HG03558 (cell line): Measurements from ENCODE around the gene MCUB.
"Not testable (repeated sequence)": the region's sequence is repeated elsewhere in the genome, so short reads cannot be mapped to it uniquely, and the experiment has no call there.

Experiments used
- ATAC-seq: cut with Tn5 transposase; IDR thresholded peaks from one replicate; pipeline ENCODE4 v1.9.1; 2021; ENCODE audit warnings: moderate number of reproducible peaks; ENCODE audit not compliant: unreplicated experiment; ENCODE audit errors: extremely low read depth

The MCUB gene

DNA sequence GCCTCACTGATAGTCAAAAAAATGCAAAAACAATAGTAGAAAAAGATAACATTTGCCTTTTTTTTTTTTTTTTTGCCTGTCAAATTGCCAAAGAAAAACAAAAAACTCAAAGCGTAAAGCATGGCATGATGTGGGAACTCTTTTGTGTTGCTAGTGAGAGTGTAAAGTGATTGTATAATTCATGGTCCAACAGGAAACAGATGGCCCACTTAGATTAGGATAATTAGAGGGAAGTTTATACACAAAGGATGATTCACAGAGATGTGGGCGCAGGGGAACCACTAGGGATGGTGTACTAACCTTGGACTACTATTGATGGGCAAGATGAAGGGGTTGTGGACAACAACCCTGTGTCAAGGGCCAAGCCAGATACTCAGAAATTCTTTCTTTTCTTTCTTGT is 16.4 kb downstream of the MCUB start:
- ATAC-seq = no peak

DNA sequence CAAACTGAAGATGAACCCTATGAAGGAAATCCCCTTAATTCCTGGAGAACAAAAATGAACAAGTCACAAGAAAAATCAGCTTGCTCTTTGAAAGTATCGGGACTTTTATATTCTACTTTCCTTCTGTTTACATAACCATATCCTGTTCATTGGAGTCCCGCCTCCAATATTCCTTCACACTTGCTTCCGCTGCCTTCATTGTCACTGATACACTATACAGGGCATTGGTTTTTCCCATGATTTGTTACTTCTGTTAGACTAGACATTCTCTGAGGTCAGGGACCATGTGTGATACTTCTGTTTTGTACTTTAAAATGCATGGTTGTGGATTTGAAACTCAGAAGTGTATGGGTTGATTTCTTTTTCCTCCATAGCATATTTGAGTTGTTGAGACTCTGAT is 18.8 kb downstream of the MCUB start:
- no peak for ATAC-seq

DNA sequence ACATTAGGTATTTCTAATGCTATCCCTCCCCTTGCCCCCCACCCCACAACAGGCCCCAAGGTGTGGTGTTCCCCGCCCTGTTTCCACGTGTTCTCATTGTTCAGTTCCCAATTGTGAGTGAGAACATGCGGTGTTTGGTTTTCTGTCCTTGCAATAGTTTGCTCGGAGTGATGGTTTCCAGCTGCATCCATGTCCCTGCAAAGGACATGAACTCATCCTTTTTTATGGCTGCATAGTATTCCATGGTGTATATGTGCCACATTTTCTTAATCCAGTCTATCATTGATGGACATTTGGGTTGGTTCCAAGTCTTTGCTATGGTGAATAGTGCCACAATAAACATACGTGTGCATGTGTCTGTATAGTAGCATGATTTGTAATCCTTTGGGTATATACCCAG is 20.0 kb downstream of the MCUB start:
- ATAC-seq = not testable (repeated sequence)

DNA sequence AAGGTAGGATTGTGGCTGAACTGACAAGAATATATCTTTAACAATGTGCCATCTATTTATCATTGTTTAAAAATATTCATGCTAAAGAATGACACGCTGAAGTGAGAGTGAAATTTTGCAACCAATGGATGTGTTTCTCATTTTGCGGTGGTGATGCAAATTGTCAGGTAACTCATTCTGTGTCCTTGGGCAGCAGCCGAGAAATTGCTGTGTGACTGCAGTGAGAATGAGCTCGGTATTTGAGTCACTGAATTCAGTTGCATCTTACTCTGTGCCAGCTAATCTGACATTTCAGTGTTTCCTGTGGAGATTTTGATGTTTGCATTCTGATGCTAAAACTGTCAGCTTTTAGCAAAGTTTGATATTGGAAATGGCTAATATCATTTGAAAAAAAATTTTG is 28.1 kb downstream of the MCUB start:
- ATAC-seq = peak; percentile 96

DNA sequence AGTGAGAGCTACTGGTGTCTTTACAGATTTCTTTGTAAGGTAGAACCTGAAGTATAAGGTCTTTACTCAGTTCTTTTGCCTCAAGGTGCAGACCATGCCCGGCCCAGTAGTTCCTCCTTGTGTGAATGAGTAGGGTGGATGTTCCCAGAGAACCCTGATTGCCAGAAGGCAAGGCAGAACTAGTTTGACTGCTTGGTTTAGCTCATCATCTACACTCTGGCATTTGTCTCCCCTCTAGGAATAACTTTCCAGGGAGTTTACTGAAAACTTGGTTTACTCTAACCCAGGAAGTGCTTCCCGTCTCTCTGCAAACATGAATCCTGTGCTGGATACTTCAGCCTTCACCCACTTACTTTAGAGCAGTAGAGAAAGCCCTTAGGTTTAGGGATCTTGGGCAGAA is 29.1 kb downstream of the MCUB start:
- ATAC-seq = no peak

DNA sequence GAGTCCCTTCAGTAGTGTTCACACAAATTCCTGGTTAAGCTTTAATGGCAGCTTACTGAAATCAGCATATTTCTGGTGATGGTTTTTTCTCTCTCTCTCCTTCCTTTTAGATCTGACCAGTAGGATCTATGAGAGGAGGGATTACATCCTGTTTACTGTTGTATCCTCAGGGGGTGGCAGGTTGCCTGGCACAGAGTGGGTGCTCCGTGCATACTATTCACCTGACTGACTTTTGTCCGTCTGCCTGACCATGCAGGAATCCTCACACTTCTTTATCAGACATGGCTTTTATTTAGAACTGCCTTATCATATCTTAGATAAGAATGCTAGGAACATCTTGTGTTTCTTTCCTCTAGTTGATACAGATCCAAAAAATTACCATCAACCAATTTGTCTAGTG is 29.6 kb downstream of the MCUB start:
- no peak for ATAC-seq

DNA sequence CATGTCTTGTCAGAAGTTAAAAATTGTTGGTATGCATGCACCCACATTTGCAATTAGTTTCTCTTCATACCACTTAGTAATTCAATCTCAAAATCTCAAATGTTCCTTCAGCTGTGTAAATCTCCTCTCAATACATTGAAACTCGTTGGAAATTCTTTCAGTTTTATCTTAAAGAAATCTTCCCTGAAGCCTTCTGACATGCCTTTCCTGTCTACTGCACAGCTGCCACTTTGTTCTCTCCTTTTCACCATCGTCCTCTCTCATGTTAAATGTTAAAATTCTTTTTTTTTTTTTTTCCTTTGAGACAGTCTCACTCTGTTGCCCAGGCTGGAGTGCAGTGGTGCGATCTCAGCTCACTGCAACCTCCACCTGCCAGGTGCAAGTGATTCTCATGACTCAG is 30.9 kb downstream of the MCUB start:
- ATAC-seq = no peak

DNA sequence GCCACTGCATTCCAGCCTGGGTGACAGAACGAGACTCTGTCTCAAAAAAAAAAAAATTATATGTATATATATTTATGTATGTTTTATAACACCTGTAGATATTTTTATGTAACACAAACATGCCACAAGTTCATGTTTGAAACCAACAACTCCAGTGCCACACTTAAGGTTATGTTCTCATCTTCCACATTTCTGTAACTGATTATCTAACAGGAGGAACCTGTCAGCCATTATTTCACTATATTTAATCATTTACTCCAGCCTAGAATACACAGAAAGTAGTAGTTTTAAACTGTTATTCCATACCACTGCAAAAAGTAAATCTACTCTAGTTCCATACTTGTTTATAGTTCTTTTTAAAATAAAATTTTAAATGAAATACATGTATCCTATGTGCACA is 32.3 kb downstream of the MCUB start:
- ATAC-seq = no peak

DNA sequence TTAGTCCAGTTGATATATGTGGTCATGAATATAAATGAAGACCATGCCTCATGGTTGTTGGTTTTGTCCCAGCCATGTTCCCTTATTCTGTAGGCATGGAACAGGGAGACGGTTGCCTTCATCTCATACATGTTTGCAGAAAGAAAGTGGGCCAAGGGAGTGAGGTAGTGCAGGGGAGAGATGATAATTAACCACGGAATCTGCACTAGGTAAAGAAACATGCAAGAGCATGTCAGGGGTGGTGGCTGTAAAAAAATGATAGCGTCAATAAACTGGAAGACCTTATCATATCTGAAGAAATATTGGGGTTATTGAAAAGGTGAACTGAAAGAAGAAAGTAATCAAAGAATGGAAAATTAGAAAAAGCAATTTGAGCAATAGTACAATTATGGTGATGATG is 35.1 kb downstream of the MCUB start:
- not testable (repeated sequence) for ATAC-seq

DNA sequence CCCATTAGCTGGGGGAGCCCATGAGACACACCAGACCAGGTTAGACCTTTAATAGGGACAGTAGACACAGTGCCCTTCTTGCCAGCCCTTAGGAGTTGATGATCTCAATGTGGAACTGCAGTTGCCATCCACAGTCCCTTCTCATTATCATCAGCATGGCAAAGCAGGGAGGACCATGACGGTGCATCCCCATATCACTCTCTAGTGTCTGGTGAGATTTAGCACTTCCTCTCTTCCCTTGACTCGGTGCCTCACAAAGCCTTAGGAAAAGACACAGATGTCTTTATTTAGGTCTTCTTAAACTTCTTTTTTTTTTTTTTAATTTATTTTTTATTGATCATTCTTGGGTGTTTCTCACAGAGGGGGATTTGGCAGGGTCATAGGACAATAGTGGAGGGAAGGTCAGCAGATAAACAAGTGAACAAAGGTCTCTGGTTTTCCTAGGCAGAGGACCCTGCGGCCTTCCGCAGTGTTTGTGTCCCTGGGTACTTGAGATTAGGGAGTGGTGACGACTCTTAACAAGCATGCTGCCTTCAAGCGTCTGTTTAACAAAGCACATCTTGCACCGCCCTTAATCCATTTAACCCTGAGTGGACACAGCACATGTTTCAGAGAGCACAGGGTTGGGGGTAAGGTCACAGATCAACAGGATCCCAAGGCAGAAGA is 36.5 kb downstream of the MCUB start:
- ATAC-seq = not testable (repeated sequence)

DNA sequence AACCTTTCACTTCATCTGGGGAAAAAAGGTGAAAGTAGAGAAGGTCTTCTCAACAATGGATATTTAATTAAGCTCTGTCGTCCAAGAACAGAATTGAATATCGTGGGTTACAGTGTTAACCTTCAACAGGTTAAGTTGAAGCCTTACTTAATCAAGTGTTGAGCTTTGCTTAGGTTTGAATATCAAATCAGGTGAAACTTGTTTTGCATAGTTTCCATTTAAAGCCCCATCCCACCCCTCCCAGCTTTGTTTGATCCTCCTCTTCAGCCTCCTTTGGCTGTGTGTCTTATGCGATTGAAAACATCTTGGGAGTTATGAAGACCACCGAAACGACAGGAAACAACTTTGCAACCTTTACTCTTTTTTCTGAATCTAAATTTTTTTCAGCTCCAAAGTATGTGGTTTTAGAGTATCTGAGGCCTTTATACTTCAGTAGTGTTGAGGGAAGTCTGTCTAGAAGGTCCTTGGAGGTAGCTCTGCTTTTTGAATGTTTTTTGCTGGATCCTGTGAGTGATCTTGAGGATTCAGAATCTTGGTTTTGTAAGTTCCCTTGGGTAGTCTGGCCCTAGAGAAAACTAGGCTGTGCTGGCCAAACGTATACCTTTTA is 39.1 kb downstream of the MCUB start:
- ATAC-seq = no peak

DNA sequence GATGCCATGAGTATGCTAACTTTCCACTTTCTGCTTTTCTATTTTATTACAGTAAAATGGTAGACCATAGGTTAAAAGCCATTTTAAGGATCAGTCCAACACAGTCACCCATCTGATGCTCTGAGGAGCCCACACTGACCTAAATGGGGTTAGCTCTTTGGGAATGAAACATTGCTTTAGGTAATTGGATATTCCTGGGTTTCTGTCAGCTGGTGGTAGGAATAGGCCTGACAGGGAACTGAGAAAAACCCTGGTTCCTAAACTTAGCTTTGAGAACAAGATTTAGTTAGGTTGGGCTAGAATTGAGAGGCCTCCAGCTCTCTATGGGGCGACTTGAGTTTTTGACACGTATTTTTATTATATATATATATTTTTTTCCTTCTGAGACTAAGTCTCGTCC is 40.4 kb downstream of the MCUB start:
- no peak for ATAC-seq

DNA sequence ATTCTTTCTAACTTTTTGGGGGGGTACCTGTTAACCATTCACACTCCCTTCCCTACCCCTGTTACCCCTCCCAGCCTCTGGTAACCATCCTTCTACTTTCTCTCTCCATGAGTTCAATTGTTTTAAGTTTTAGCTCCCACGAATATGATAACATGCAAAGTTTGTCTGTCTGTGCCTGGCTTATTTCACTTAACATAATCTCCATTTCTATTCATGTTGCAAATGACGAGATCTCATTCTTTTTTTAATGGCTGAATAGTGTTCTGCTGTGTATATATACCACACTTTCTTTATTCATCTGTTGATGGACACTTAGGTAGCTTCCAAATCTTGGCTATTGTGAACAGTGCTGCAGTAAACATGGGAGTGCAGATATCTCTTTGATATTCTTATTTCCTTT is 41.3 kb downstream of the MCUB start:
- ATAC-seq = no peak

DNA sequence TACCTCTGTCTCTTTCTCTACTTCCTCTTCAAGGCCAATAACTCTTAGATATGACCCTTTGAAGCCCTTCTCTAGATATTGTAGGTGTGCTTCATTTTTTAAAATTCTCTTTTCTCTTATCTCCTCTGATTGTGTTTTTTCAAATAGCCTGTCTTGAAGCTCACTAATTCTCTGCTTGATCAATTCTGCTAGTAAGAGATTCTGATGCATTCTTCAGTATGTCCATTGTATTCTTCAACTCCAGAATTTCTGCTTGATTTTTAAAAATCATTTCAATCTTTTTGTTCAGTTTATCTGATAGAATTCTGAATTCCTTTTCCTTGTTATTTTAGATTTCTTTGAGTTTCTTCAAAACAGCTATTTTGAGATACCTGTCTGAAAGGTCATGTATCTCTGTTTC is 47.9 kb downstream of the MCUB start:
- no peak for ATAC-seq

DNA sequence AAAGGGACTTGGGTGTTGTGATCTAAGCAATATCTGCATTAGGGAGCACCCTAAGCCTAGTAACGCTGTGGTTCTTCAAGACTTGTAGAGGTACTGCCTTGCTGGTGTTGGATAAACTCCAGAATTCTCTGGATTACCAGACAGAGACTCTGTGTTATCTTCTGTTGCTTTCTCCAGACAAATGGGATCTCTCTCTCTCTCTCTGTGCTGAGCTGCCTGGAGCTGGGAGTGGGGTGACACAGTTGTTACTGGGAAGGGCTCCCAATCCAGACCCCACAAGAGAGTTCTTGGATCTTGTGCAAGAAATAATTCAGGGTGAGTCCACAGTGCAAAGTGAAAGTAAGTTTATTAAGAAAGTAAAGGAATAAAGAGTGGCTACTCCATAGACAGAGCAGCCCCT is 48.8 kb downstream of the MCUB start:
- ATAC-seq = no peak

DNA sequence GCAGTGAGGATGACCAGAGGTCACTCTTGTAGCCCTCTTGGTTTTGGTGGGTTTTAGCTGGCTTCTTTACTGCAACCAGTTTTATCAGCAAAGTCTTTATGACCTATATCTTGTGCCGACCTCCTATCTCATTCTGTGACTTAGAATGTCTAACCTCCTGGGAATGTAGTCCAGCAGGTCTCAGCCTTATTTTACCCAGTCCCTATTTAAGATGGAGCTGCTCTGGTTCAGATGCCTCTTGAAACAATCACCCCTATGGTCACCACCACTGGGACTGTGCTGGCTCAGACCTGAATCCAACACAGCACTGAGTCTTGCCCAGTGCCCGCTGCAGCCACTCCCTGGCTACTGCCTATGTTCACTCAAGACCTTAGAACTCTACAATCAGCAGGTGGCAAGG is 49.4 kb downstream of the MCUB start:
- no peak for ATAC-seq

DNA sequence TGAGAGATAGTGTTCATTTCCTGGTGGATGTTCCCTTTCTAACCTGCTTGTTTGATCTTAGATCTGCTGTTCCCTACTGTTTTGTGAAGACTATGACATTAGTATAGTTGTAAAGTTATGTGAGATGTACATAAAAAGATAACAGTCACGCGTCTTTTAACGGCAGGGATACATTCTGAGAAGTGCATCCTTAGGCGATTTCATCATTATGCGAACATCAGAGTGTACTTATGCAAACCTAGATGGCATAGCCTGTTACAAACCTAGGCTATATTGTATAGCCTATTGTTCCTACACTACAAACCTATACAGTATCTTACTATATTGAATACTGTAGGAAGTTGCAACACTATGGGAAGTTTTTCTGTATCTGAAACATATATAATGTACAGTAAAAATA is 50.4 kb downstream of the MCUB start:
- no peak for ATAC-seq

DNA sequence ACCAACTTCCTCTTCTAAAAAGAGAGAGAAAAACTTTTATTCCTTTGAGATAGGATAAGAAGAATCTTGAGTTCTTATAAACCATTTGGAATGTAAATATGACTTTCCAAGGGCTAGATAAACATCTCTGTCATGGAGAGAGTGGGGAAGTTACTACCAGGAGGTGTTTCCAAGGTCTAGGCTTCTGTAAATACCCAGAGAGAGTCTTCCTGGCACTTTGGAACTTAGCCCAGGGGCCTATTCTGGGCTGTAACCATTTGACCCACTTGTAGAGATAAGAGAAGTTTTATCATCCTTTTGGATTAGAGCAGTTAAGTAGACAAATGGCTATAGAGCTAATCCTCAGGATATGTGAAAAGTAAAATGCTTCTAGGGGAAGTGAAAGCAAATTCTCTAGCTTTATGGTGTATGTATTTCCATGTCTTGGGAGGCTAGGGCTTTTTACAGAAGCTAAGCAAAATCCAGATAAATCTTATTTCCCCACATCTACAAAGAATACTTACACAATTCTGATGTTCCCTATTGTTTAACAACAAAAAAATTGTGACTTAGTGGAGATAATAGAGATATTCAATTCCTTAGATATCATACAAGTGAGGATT is 51.1 kb downstream of the MCUB start:
- ATAC-seq = no peak

DNA sequence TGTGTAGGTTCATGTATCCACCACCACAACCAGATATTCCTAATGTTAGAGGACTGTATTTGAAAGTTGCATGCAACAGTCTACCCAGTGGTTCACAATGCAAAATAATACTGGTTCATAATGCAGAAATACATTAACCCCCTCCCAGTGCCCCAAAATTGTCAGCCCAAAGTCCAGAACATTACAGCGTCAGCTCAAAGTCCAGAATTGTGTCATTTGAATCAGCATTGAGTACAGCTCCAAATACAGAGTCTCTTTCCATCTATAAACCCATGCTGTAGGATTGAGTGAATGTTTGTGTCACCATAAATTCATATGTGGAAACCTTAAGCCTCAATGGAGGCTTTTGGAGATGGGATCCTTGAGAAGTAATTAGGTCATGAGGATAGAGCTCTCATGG is 54.0 kb downstream of the MCUB start:
- ATAC-seq = no peak

DNA sequence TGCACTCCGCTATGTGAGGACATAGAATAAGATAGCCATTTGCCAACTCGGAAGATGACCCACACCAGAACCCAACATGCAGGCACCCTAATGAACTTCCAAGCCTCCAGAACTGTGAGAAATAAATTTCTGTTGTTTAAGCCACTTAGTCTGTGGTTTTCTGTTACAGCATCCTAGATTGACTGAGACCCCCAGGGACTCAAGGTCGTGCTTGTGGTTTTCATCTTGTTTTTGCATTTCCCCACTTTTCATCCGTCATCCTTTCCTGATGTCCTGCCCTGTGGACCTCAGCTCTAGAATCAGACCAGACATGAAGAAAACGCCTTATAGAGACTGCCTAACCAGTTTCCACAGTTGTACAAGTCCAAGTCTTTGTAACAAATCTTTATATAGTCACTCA is 54.4 kb downstream of the MCUB start:
- ATAC-seq = no peak

DNA sequence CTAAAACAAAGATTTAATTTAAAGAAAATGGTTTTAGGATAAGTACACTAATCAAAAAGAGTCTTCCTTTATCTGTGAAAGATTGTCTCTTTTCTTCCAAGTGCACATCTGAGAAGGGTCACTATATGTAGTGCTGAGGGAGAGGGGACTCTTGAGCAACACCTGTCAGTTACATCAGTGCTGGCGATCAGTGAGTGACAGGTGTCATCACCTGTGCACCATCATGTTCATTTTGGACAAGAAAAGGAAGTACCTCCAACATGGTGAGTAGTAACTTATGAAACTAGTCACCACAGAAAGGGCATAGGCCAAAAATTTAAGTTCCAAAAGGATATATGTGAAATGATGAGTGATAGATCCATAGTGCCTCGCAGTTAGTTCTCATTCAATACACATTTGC is 55.7 kb downstream of the MCUB start:
- no peak for ATAC-seq

DNA sequence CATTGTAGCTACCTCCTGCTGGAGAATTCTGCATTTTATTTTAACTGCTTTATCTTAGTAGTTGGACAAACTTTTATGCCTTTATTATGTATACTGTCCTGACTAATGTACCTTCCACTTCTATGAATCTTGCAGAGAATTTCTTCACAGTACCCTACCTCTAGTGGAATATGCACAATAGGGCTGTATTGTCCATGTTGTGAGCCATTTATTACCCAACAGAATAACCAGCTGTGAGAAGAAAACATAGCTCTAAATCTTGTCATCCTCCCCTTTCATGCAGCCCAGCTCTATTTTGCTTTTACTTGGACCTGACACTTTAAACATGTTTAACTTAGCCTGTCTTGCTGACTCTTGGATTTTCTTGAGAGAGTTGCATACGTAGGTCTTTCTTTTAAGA is 56.2 kb downstream of the MCUB start:
- ATAC-seq = no peak
